NB4 (cell line): ENCODE data around the gene MMEL1.
"Not testable (repeated sequence)": the region's sequence is repeated elsewhere in the genome, so short reads cannot be mapped to it uniquely, and the experiment has no call there.

ENCODE experiments used
- DNase-seq: peaks from one replicate; pipeline ENCODE4 v3.0.0; 2010; ENCODE audit warnings: low read depth
- H3K4me3 ChIP-seq: one replicate; pipeline ENCODE4 v1.5.1; 2011; ENCODE audit warnings: mild to moderate bottlenecking, low read depth, low read length, moderate library complexity
- CTCF ChIP-seq: IDR thresholded peaks from one replicate; pipeline ENCODE4 v1.5.1; 2012; ENCODE audit warnings: low read depth, low read length
- MAX ChIP-seq: IDR thresholded peaks from 2 replicates; pipeline ENCODE4 v1.6.1; 2011; ENCODE audit warnings: low read depth, low read length
- MYC ChIP-seq: IDR thresholded peaks from 2 replicates; pipeline ENCODE4 v1.6.1; 2011; ENCODE audit warnings: low read depth, low read length
- POLR2A ChIP-seq: IDR thresholded peaks from 2 replicates; pipeline ENCODE4 v1.6.1; 2011; ENCODE audit warnings: mild to moderate bottlenecking; ENCODE audit not compliant: insufficient read length; ENCODE audit errors: extremely low read depth

The MMEL1 gene

GRCh38 chr1:2583331-2583791 is 49.5 kb downstream of the MMEL1 start:
- no peak for DNase-seq
- TF ChIP-seq MAX, result no peak
- TF ChIP-seq POLR2A, result no peak
- no peak for TF ChIP-seq CTCF
- no peak for TF ChIP-seq MYC
- H3K4me3 ChIP-seq, result no peak overlapping the region

- TF ChIP-seq CTCF (no peak), MYC (no peak), MAX (no peak), POLR2A (no peak)
- H3K4me3 ChIP-seq, result no peak overlapping the region
- DNase-seq, result no peak
Measured at GRCh38 chr1:2582391-2582790, 50.4 kb downstream of the MMEL1 start.

- H3K4me3 ChIP-seq, result no peak overlapping the region
- TF ChIP-seq MYC, result no peak
- no peak for TF ChIP-seq MAX
- TF ChIP-seq CTCF, result no peak
- no peak for TF ChIP-seq POLR2A
- no peak for DNase-seq
Measured at GRCh38 chr1:2580691-2581090, 52.1 kb downstream of the MMEL1 start.

GRCh38 chr1:2578758-2579118 is 54.1 kb downstream of the MMEL1 start:
- no peak overlapping the region for H3K4me3 ChIP-seq
- no peak for TF ChIP-seq CTCF
- TF ChIP-seq MYC, result no peak
- TF ChIP-seq MAX, result no peak
- no peak for TF ChIP-seq POLR2A
- DNase-seq, result no peak

- not testable (repeated sequence) for H3K4me3 ChIP-seq
Measured at GRCh38 chr1:2577565-2578075, 55.2 kb downstream of the MMEL1 start.

GRCh38 chr1:2575801-2576663 is 56.8 kb downstream of the MMEL1 start:
- no peak for DNase-seq
- no peak overlapping the region for H3K4me3 ChIP-seq

More at GRCh38 chr1:2577565-2578075, 55.2 kb downstream of the MMEL1 start:
- DNase-seq, result not testable (repeated sequence)

GRCh38 chr1:2574350-2574749 is 58.5 kb downstream of the MMEL1 start:
- DNase-seq, result no peak
- no peak for TF ChIP-seq MYC
- no peak for TF ChIP-seq POLR2A
- TF ChIP-seq MAX, result no peak
- TF ChIP-seq CTCF, result no peak
- no peak overlapping the region for H3K4me3 ChIP-seq

More at GRCh38 chr1:2575801-2576663, 56.8 kb downstream of the MMEL1 start:
- TF ChIP-seq MYC, result no peak
